ENCODE measurements around the gene RXRG.

GRCh38 chr1:165468253-165468652 lies 23.3 kb upstream of the RXRG start:
- TF ChIP-seq EP300 (IDR thresholded peaks at IDR 0.05; ENCODE audit: borderline replicate concordance in 1 of 2, low read depth in 2 of 2, low read length in 2 of 2) (no peak), TAF1 (IDR thresholded peaks at IDR 0.05; ENCODE audit: low read depth, low read length) (no peak), SIN3A (conservative IDR thresholded peaks at IDR 0.05 in 1 of 2, IDR thresholded peaks at IDR 0.05 in 1 of 2; ENCODE audit: low read depth in 1 of 2, low read length in 2 of 2) (no peak), CHD2 (IDR thresholded peaks at IDR 0.05; ENCODE audit: low read length) (no peak), POLR2AphosphoS5 (IDR thresholded peaks at IDR 0.05; ENCODE audit: low read depth, low read length) (no peak), CTCF (IDR thresholded peaks at IDR 0.05; ENCODE audit: control extremely low read depth in 1 of 3, insufficient read depth in 1 of 3, low read depth in 1 of 3, low read length in 3 of 3) (no peak), PHF8 (conservative IDR thresholded peaks at IDR 0.05; ENCODE audit: low read depth, low read length) (no peak), POU5F1 (IDR thresholded peaks at IDR 0.05; ENCODE audit: low read depth, low read length) (no peak)
